HEK293 (cell line): ENCODE data around the gene C3.

ENCODE experiments used
- CTCF ChIP-seq: fragments of 450-650 bp; formaldehyde crosslinking; IDR thresholded peaks from 2 replicates; pipeline ENCODE4 v1.5.1; 2016; ENCODE audit warnings: missing biosample characterization, missing genetic modification characterization
- FEZF1 ChIP-seq: fragments of 450-650 bp; formaldehyde crosslinking; IDR thresholded peaks from 2 replicates; pipeline ENCODE4 v1.5.1; 2016; ENCODE audit warnings: missing biosample characterization, missing genetic modification characterization
- MYNN ChIP-seq: fragments of 450-650 bp; formaldehyde crosslinking; IDR thresholded peaks from 2 replicates; pipeline ENCODE4 v1.5.1; 2016; ENCODE audit warnings: missing biosample characterization, missing genetic modification characterization, borderline replicate concordance
- SCRT2 ChIP-seq: fragments of 450-650 bp; formaldehyde crosslinking; IDR thresholded peaks from 2 replicates; pipeline ENCODE4 v1.5.1; 2016; ENCODE audit warnings: missing biosample characterization, missing genetic modification characterization
- ZNF138 ChIP-seq: fragments of 450-650 bp; formaldehyde crosslinking; IDR thresholded peaks from 2 replicates; pipeline ENCODE4 v1.5.1; 2016; ENCODE audit warnings: missing biosample characterization, missing genetic modification characterization, borderline replicate concordance
- ZNF184 ChIP-seq: fragments of 450-650 bp; IDR thresholded peaks from 2 replicates; pipeline ENCODE4 v1.5.1; 2018; ENCODE audit warnings: missing biosample characterization, mild to moderate bottlenecking, missing genetic modification characterization
- ZNF580 ChIP-seq: fragments of 450-650 bp; formaldehyde crosslinking; IDR thresholded peaks from 2 replicates; pipeline ENCODE4 v1.5.1; 2016; ENCODE audit warnings: missing biosample characterization, missing genetic modification characterization

DNA sequence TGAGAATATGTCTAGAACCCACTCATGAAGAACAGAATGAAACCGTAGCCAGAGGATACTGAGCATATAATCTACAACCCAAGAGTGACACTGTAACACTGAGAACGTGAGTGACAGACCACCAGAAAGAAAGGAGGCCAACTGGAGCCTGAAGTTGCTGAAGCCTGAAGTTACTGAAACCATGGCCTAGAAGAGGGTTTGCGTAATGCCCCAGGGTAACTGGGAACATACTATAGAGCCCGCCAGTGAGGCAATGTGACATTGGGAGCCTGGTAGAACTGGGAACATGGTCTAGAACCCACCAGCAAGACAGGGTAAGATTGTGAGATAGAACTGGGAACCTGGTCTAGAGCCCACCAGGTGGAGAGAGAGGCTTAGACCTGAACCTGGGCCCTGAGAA, 35.0 kb downstream of the C3 start:
- TF ChIP-seq CTCF (tag by site-specific recombination) (no peak), SCRT2 (no peak), ZNF184 (tag by site-specific recombination) (no peak), ZNF580 (tag by site-specific recombination) (no peak), FEZF1 (no peak), MYNN (tag by site-specific recombination) (no peak), ZNF138 (no peak)
